GM10266 (cell line): ENCODE results near the gene POLR3GL.

Experiments used
- DNase-seq: peaks from one replicate; pipeline ENCODE4 v3.0.0; 2012; ENCODE audit errors: extremely low spot score
- TF ChIP-seq, protein P1 (sequence below): IDR thresholded peaks from 2 replicates; pipeline ENCODE4 v1.5.1; 2012; ENCODE audit warnings: mild to moderate bottlenecking, low read depth; ENCODE audit not compliant: control insufficient read depth, insufficient read depth; ENCODE audit errors: missing control alignments

The POLR3GL gene

DNA sequence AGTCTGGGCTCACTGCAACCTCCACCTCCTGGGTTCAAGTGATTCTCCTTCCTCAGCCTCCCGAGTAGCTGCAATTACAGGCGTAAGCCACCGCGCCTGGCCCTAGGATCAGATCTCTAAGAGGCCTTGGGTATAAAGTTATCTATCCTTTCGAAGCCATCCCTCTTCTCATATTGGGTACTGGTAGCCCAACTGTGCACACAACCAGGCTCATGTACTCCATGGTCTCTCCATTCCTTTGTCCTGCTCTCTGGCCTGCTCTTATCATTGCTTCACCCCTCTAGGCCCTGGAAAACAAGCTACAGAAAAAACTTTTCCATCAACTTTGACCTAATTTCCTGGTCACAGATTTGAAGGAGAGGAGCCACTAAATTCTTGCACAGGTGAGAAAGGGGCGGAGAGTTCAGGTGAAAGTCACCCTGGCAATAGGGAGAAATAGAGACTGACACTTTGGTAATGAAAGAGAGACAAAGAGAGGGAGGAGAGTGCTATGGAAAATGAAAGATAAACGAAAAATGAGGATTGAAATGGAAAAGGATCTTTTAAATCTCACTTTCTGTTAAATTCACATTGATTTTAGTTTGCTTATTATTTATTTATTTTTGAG lies 25.9 kb downstream of the POLR3GL start:
- TF ChIP-seq, protein P1, sequence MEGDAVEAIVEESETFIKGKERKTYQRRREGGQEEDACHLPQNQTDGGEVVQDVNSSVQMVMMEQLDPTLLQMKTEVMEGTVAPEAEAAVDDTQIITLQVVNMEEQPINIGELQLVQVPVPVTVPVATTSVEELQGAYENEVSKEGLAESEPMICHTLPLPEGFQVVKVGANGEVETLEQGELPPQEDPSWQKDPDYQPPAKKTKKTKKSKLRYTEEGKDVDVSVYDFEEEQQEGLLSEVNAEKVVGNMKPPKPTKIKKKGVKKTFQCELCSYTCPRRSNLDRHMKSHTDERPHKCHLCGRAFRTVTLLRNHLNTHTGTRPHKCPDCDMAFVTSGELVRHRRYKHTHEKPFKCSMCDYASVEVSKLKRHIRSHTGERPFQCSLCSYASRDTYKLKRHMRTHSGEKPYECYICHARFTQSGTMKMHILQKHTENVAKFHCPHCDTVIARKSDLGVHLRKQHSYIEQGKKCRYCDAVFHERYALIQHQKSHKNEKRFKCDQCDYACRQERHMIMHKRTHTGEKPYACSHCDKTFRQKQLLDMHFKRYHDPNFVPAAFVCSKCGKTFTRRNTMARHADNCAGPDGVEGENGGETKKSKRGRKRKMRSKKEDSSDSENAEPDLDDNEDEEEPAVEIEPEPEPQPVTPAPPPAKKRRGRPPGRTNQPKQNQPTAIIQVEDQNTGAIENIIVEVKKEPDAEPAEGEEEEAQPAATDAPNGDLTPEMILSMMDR = no peak
- no peak for DNase-seq

DNA sequence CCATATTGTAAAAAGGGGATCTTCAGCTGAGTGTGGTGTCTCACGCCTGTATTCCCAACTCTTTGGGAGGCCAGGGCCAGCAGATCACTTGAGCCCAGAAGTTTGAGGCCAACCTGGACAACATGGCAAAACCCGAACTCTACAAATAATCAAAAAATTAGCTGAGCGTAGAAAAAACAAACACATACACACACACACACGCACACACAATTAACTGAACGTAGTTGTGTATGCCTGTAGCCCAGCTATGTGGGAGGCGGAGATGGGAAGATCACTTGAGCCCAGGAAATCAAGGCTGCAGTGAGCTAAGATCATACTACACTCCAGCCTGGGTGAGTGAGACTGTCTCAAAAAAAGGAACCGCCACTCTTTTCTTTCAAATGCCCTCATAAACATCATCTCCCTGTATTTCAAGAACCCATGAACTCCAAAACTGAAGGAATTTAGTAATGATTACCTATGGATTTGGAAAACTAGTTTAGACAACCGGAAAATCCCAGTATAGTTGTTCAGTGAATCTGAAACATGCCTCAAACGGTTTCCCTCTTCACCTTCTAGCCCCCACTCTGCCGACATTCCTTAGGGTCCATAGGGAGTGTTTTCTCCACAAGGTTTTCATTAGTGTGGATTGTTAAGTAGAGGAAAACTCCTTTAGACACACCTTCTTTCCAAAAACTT lies 27.4 kb downstream of the POLR3GL start:
- TF ChIP-seq, protein P1 = no peak
- DNase-seq = no peak

DNA sequence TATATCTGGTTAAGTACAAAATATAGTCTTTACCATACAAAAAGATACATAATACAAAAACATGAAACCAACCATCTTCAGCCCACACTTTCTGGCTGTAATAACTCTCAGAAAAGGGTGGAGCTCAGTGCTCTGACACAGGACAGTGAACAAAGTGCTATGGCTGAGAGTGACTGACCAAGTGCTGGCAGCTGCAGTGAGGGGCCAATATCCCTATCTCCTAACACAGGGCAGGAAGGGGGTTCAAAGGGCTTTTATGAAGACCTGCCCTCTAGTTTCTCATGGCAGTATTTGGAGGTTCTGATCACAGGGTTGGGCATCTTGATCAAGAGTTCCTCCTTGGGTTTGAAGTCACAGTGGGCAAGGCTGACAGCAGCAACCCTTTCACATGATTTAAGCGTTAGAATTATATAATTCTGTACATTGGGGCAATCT lies 28.0 kb downstream of the POLR3GL start:
- no peak for DNase-seq
- TF ChIP-seq, protein P1 = no peak

DNA sequence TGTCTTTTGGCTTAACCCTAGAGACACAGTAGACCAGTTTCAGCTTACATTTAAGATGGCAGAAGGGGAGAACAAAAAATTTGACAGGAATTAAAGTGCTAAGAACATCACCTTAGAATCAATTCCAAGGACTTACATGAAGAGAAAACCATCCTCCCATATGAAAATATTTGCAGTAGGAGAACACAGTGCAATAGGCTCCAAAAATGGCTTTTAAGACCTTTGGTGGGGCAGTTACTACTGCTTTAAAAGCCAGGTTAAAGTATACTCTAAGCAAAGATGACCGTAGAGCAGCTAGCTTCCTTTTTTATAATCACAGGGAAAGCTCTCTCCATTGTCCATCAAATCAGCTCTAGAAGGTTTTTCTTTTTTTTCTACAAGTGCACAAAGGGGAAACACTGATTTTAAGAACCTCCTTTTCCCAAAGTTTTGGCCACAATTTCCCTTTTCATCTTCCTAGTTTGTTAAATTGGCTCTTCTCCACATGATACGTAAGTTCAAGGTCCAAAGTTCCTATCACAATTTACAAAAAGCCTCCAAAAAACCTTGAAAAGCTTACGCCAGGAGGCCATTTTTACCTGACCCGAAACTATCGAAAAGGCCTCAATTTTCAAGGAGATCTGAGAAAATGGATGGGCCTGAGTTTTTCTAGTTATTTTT lies 28.6 kb downstream of the POLR3GL start:
- TF ChIP-seq, protein P1 = no peak

DNA sequence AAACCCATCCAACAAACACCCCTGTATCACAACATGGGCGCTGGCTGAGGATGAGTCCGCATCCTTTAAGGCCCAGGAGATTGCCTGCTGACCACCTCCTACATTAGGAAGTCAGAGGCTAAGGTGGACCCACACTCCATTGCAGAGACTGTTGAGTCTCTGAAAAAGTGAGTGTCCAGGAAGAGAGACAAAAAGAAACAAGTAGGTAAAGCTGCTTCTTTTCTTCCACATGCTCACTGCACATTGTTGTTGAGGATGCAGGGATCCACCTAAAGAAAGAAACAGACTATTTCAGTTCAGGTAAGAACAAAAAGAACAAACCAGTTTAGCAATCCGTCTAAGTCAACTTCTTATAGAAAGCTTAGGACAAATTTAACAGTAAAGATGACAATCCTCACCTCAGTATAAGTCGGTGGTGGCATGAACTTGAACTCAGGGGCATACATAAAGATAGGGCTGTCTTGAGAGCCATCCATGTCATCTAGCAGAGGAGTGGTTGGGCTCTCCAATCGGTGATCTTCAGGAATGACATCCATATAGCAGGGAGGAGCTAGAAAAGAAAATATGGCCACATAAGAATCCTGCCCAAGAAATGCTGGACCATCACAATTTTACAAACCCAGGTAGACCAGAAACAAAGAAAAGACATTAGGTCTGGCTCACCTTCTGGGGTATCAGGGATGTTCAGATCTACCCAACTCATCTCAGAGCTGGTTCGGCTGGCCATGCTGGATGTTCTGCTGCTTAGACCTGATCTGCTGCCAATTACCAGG lies 29.3 kb downstream of the POLR3GL start:
- no peak for DNase-seq
- TF ChIP-seq, protein P1 = no peak

More for the DNA sequence above, 28.6 kb downstream of the POLR3GL start:
- no peak for DNase-seq

DNA sequence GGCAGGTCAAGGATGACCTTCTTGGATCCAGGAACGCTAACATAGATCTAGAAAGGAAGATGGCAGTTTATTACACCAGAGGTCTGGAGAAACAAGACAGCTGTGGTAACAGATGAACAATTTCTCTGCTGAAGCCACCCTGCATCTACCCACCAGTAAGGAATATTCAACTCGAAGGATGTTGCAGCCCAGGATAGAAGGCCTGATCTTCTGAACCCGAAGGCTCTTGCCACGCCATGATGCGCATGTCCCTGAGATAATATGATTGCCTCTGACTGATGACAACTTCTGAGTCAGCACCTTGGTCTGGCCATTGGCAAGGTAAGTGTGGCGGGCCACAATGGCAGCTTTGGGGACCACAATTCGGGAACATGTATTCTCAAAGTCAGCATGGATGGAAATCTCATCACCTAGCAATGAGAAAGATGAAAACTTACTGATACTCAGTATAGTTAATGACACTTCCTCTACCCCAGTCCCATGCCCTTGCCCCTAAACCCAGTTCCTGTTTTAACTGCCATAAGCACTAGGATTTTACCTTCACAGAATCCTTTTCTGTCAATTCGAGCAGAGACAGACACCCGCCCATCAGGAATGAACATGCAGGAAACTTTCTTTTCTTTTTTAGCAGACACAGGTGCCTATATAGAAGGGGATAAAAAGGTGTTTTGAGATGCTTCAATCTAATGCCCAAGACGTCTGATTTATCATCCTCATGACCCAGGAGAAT lies 30.1 kb downstream of the POLR3GL start:
- TF ChIP-seq, protein P1 = no peak
- DNase-seq = no peak
